K562 (cell line): ENCODE data around the gene AHI1. TPM values are rescaled to one million over a fixed set of nuclear protein-coding genes. Genes with fewer than 3 reads are reported as not detected.
A peak's percentile ranks its signal among the peaks of the same experiment; 100 is the strongest.

ENCODE experiments used
- ADNP ChIP-seq: fragments of 200-800 bp; sonication (Bioruptor generic); IDR thresholded peaks from 2 replicates; pipeline ENCODE4 v1.6.1; 2016; ENCODE audit warnings: missing genetic modification characterization, missing compliant biosample characterization
- ATF6 ChIP-seq: sonication (generic); formaldehyde crosslinking; IDR thresholded peaks from 2 replicates; pipeline ENCODE4 v1.4.0; 2020; ENCODE audit warnings: mild to moderate bottlenecking, missing genetic modification reagents
- CHD4 ChIP-seq: fragments of 200-600 bp; sonication (generic); IDR thresholded peaks from 3 replicates; pipeline ENCODE4 v1.6.1; 2012; ENCODE audit warnings: low read depth, mild to moderate bottlenecking, mixed read lengths, low read length, inconsistent platforms; ENCODE audit not compliant: insufficient read depth, insufficient replicate concordance, poor library complexity, severe bottlenecking
- DDX20 ChIP-seq: fragments of 450-650 bp; IDR thresholded peaks from 2 replicates; pipeline ENCODE4 v1.6.1; 2016; ENCODE audit warnings: missing genetic modification characterization, low read depth, mild to moderate bottlenecking, missing compliant biosample characterization, moderate library complexity
- ELF4 ChIP-seq: fragments of 450-650 bp; formaldehyde crosslinking; IDR thresholded peaks from 2 replicates; pipeline ENCODE4 v1.4.0; 2022; ENCODE audit warnings: missing genetic modification characterization
- EWSR1 ChIP-seq: fragments of 450-650 bp; IDR thresholded peaks from 2 replicates; pipeline ENCODE4 v1.6.1; 2018; ENCODE audit warnings: borderline replicate concordance, mild to moderate bottlenecking, low read depth, moderate library complexity; ENCODE audit not compliant: partially characterized antibody
- FUS ChIP-seq: fragments of 200-400 bp; formaldehyde crosslinking; optimal IDR thresholded peaks from 2 replicates; pipeline ENCODE3; 2017; ENCODE audit warnings: low read depth, low read length
- HSF4 ChIP-seq: fragments of 250-450 bp; sonication (Bioruptor Pico); IDR thresholded peaks from 2 replicates; pipeline ENCODE4 v2.1.2; 2022; ENCODE audit warnings: mild to moderate bottlenecking, moderate library complexity, borderline replicate concordance
- MEF2A ChIP-seq: IDR thresholded peaks from 2 replicates; pipeline ENCODE4 v1.6.1; 2011; ENCODE audit warnings: low read depth, mild to moderate bottlenecking, low read length, moderate library complexity; ENCODE audit not compliant: control insufficient read depth
- NFIX ChIP-seq: fragments of 250-450 bp; sonication (Bioruptor Pico); IDR thresholded peaks from 2 replicates; pipeline ENCODE4 v1.4.0; 2020; ENCODE audit warnings: low read depth, mild to moderate bottlenecking, moderate library complexity
- NFRKB ChIP-seq: fragments of 450-650 bp; IDR thresholded peaks from 2 replicates; pipeline ENCODE4 v1.6.1; 2016; ENCODE audit warnings: low read depth
- SIN3A ChIP-seq, 2 experiments: fragments of 150-350 bp in 1 of 2; IDR thresholded peaks; 2 replicates each; pipeline ENCODE4 v1.6.1; 2011 to 2016; ENCODE audit warnings: borderline replicate concordance in 2 of 2, low read depth in 2 of 2, low read length in 2 of 2, mild to moderate bottlenecking in 2 of 2, moderate library complexity in 2 of 2; ENCODE audit not compliant: control insufficient read depth in 1 of 2
- SMAD2 ChIP-seq: fragments of 150-350 bp; IDR thresholded peaks from 2 replicates; pipeline ENCODE4 v1.6.1; 2014; ENCODE audit warnings: low read depth, mild to moderate bottlenecking, low read length
- TEAD2 ChIP-seq: fragments of 450-650 bp; IDR thresholded peaks from 2 replicates; pipeline ENCODE4 v1.6.1; 2016; ENCODE audit warnings: missing genetic modification characterization, control low read depth, missing compliant biosample characterization
- THRAP3 ChIP-seq: fragments of 450-650 bp; IDR thresholded peaks from 2 replicates; pipeline ENCODE4 v1.6.1; 2016; ENCODE audit warnings: mild to moderate bottlenecking, inconsistent platforms, borderline replicate concordance
- ZNF311 ChIP-seq: fragments of 250-450 bp; sonication (Bioruptor Pico); IDR thresholded peaks from 2 replicates; pipeline ENCODE4 v1.4.0; 2020; ENCODE audit warnings: mild to moderate bottlenecking, moderate library complexity
- ZSCAN32 ChIP-seq: fragments of 450-650 bp; formaldehyde crosslinking; IDR thresholded peaks from 2 replicates; pipeline ENCODE4 v1.4.0; 2020; ENCODE audit warnings: mild to moderate bottlenecking, moderate library complexity
- polyA plus RNA-seq, 8 experiments: library from polyadenylated mRNA; depleted of rRNA in 4 of 8; stranded (reverse) in 5 of 8; unstranded in 3 of 8; fragments of >200 nt; fragmentation: Nextera tagmentation in 2 of 8; fragmentation: Illumina TruSeq in 1 of 8; extraction: Ambion mirVana in 2 of 8; extraction: Trizol in 1 of 8; gene quantifications; 2 replicates each; pipeline versions ENCODE4 v1.2.1 to v1.2.3, GENCODE V29; 2011 to 2014; ENCODE audit warnings: inconsistent platforms in 1 of 8, missing spikeins in 1 of 8
- total RNA-seq, 7 experiments: library from RNA; depleted of rRNA in 6 of 7; stranded (reverse); fragments of >200 nt in 6 of 7; fragmentation: Illumina TruSeq in 2 of 7; extraction: Trizol in 2 of 7; gene quantifications; 2 replicates each; pipeline versions ENCODE4 v1.2.1 to v1.2.3, GENCODE V29; 2011 to 2021; ENCODE audit warnings: low replicate concordance in 1 of 7
- TF ChIP-seq, protein P1 (sequence below), 2 experiments: fragments of 150-350 bp in 1 of 2; IDR thresholded peaks; 2 replicates each; pipeline ENCODE4 v1.6.1; 2012 to 2016; ENCODE audit warnings: low read depth in 2 of 2, low read length in 2 of 2, mild to moderate bottlenecking in 1 of 2, moderate library complexity in 1 of 2
- TF ChIP-seq, protein P2 (sequence below): fragments of 450-650 bp; IDR thresholded peaks from 2 replicates; pipeline ENCODE4 v1.6.1; 2017; ENCODE audit warnings: mild to moderate bottlenecking, moderate library complexity

AHI1 gene
- total and polyA plus RNA-seq, 9 of the 15 experiments (the other 6 are each of a cell fraction or from before 2014, with no cell fraction given), result 24.7 to 54.9 (median 32.2) TPM

DNA sequence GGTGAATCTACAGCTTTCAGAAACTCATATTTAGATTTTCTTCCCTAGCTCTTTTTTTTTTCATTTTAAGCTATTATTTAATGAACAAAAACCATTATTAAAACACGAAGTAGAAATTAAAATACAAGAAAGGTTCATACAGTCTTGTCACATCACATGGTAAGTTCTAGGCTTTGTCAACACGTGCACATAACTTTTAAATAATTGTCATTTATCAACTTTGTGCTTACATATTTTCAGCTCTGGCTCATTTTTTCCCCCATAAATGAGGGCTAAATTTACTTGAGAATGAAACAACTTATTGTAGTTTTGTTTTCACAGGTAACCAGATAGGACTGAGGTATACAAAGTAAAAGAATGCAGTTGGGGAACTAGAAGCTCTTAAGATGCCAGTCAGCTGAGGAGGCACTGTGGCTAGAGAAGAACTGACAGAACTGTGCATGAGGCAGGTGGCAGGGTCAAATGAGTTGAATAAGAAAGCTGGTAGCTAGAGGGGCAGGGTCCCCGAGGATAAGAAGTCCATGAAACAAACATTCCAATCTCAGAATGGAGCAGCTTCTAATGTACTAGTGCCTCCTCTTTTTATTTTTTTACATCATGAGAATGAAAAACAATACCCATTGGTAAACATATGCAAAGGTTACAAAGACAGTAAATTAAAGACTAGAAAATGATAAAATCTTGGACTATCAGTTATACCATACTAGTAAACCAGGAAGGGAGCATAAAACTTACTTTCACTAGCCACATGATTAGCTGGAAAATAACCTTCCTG is 174.9 kb downstream of the AHI1 start (continued):
- TF ChIP-seq SIN3A (IDR thresholded peaks at IDR 0.05; ENCODE audit: borderline replicate concordance in 2 of 2, control insufficient read depth in 1 of 2, low read depth in 2 of 2, low read length in 2 of 2), result no peak
- peak; percentile 6; the same call in 1 of the 2 replicates for TF ChIP-seq TEAD2 (tag)
- no peak for TF ChIP-seq EWSR1
- TF ChIP-seq CHD4, result peak; percentile 20
- no peak for TF ChIP-seq MEF2A
- 0 out of 2 replicates have a peak, but pooled peaks have one; percentile 14 for TF ChIP-seq ZNF311 (CRISPR knock-in tag)
- TF ChIP-seq HSF4, result peak; percentile 13; the same call in 1 of the 2 replicates
- no peak for TF ChIP-seq FUS
- TF ChIP-seq ADNP (tag), result no peak
- TF ChIP-seq, protein P1, sequence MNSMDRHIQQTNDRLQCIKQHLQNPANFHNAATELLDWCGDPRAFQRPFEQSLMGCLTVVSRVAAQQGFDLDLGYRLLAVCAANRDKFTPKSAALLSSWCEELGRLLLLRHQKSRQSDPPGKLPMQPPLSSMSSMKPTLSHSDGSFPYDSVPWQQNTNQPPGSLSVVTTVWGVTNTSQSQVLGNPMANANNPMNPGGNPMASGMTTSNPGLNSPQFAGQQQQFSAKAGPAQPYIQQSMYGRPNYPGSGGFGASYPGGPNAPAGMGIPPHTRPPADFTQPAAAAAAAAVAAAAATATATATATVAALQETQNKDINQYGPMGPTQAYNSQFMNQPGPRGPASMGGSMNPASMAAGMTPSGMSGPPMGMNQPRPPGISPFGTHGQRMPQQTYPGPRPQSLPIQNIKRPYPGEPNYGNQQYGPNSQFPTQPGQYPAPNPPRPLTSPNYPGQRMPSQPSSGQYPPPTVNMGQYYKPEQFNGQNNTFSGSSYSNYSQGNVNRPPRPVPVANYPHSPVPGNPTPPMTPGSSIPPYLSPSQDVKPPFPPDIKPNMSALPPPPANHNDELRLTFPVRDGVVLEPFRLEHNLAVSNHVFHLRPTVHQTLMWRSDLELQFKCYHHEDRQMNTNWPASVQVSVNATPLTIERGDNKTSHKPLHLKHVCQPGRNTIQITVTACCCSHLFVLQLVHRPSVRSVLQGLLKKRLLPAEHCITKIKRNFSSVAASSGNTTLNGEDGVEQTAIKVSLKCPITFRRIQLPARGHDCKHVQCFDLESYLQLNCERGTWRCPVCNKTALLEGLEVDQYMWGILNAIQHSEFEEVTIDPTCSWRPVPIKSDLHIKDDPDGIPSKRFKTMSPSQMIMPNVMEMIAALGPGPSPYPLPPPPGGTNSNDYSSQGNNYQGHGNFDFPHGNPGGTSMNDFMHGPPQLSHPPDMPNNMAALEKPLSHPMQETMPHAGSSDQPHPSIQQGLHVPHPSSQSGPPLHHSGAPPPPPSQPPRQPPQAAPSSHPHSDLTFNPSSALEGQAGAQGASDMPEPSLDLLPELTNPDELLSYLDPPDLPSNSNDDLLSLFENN (IDR thresholded peaks at IDR 0.05; ENCODE audit: low read depth in 2 of 2, low read length in 2 of 2), result no peak
- no peak for TF ChIP-seq ATF6 (CRISPR knock-in tag)
- TF ChIP-seq, protein P2, sequence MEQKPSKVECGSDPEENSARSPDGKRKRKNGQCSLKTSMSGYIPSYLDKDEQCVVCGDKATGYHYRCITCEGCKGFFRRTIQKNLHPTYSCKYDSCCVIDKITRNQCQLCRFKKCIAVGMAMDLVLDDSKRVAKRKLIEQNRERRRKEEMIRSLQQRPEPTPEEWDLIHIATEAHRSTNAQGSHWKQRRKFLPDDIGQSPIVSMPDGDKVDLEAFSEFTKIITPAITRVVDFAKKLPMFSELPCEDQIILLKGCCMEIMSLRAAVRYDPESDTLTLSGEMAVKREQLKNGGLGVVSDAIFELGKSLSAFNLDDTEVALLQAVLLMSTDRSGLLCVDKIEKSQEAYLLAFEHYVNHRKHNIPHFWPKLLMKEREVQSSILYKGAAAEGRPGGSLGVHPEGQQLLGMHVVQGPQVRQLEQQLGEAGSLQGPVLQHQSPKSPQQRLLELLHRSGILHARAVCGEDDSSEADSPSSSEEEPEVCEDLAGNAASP, result no peak
- TF ChIP-seq THRAP3, result no peak
- TF ChIP-seq SMAD2, result no peak
- 0 out of 2 replicates have a peak, but pooled peaks have one; percentile 10 for TF ChIP-seq ZSCAN32
- no peak for TF ChIP-seq NFIX (CRISPR knock-in tag)
- peak; percentile 83 for TF ChIP-seq NFRKB
- TF ChIP-seq ELF4 (CRISPR knock-in tag), result no peak
- TF ChIP-seq DDX20, result peak; percentile 0; the same call in 1 of the 2 replicates
